HG02798 (cell line): Measurements from ENCODE around the gene OLIG1.

Source experiments
- ATAC-seq: cut with Tn5 transposase; IDR thresholded peaks from one replicate; pipeline ENCODE4 v1.9.1; 2021; ENCODE audit warnings: mild to moderate bottlenecking; ENCODE audit not compliant: unreplicated experiment, poor library complexity

The OLIG1 gene

GRCh38 chr21:33088384-33088783, 18.4 kb downstream of the OLIG1 start:
- ATAC-seq, result no peak

GRCh38 chr21:33089395-33090119, 19.6 kb downstream of the OLIG1 start:
- no peak for ATAC-seq

GRCh38 chr21:33096426-33096825, 26.5 kb downstream of the OLIG1 start:
- no peak for ATAC-seq

- ATAC-seq, result no peak
These were observed 29.2 kb downstream of the OLIG1 start for GRCh38 chr21:33099131-33099530.

GRCh38 chr21:33101300-33101911, 31.5 kb downstream of the OLIG1 start:
- ATAC-seq, result peak; percentile 31

- ATAC-seq, result no peak
These were observed 35.1 kb downstream of the OLIG1 start for GRCh38 chr21:33105088-33105487.

GRCh38 chr21:33108228-33108627, 38.3 kb downstream of the OLIG1 start:
- ATAC-seq, result no peak

- ATAC-seq, result no peak
These were observed 39.8 kb downstream of the OLIG1 start for GRCh38 chr21:33109574-33110339.

GRCh38 chr21:33110340-33110715, 40.4 kb downstream of the OLIG1 start:
- no peak for ATAC-seq

GRCh38 chr21:33111577-33111976, 41.6 kb downstream of the OLIG1 start:
- ATAC-seq, result no peak

GRCh38 chr21:33112151-33112550, 42.2 kb downstream of the OLIG1 start:
- no peak for ATAC-seq

- no peak for ATAC-seq
These were observed 42.7 kb downstream of the OLIG1 start for GRCh38 chr21:33112681-33113080.

- no peak for ATAC-seq
These were observed 43.2 kb downstream of the OLIG1 start for GRCh38 chr21:33113131-33113530.

- no peak for ATAC-seq
These were observed 44.3 kb downstream of the OLIG1 start for GRCh38 chr21:33114276-33114675.

- no peak for ATAC-seq
These were observed 45.9 kb downstream of the OLIG1 start for GRCh38 chr21:33115631-33116510.

- ATAC-seq, result no peak
These were observed 46.7 kb downstream of the OLIG1 start for GRCh38 chr21:33116676-33117075.

GRCh38 chr21:33117101-33117888, 47.4 kb downstream of the OLIG1 start:
- no peak for ATAC-seq
